KMS-11 (cell line): ENCODE data around the gene PDE4D.
A peak's percentile ranks its signal among the peaks of the same experiment; 100 is the strongest.

Experiments
- H2AFZ ChIP-seq: fragments of 200-600 bp; sonication (generic); 2 replicates; pipeline ENCODE4 v1.6.1; 2016; ENCODE audit warnings: antibody characterized with exemption, mixed run types, low read depth
- H3K27ac ChIP-seq: fragments of 200-600 bp; sonication (generic); 2 replicates; pipeline ENCODE4 v1.6.1; 2016; ENCODE audit warnings: mild to moderate bottlenecking, mixed run types
- H3K27me3 ChIP-seq: fragments of 200-600 bp; sonication (generic); 2 replicates; pipeline ENCODE4 v1.6.1; 2017; ENCODE audit warnings: mild to moderate bottlenecking, low read depth, mixed run types, moderate library complexity; ENCODE audit not compliant: insufficient read depth
- H3K36me3 ChIP-seq: fragments of 200-600 bp; sonication (generic); 2 replicates; pipeline ENCODE4 v1.6.1; 2017; ENCODE audit warnings: mild to moderate bottlenecking, mixed run types; ENCODE audit not compliant: insufficient read depth
- H3K4me1 ChIP-seq: fragments of 200-600 bp; sonication (generic); 2 replicates; pipeline ENCODE4 v1.6.1; 2016; ENCODE audit warnings: mild to moderate bottlenecking, low read depth, mixed run types; ENCODE audit not compliant: poor library complexity, severe bottlenecking
- H3K4me2 ChIP-seq: fragments of 200-600 bp; sonication (generic); 2 replicates; pipeline ENCODE4 v1.7.0; 2016; ENCODE audit warnings: mild to moderate bottlenecking, mixed run types
- H3K4me3 ChIP-seq: fragments of 200-600 bp; sonication (generic); IDR thresholded peaks from 2 replicates; pipeline ENCODE4 v1.6.1; 2017; ENCODE audit warnings: low read depth, low read length, mixed read lengths; ENCODE audit not compliant: insufficient read depth
- H3K79me2 ChIP-seq: fragments of 200-600 bp; sonication (generic); 2 replicates; pipeline ENCODE4 v1.6.1; 2016; ENCODE audit warnings: low read depth, mixed run types; ENCODE audit not compliant: insufficient read depth
- H3K9ac ChIP-seq: fragments of 200-600 bp; sonication (generic); 2 replicates; pipeline ENCODE4 v1.6.1; 2016; ENCODE audit warnings: mild to moderate bottlenecking, mixed run types
- H4K20me1 ChIP-seq: fragments of 200-600 bp; sonication (generic); 2 replicates; pipeline ENCODE4 v1.6.1; 2016; ENCODE audit warnings: mild to moderate bottlenecking, mixed run types; ENCODE audit not compliant: insufficient read depth
- CTCF ChIP-seq: fragments of 200-600 bp; sonication (generic); conservative IDR thresholded peaks from 2 replicates; pipeline ENCODE4 v1.6.1; 2017; ENCODE audit warnings: low read depth, mild to moderate bottlenecking, antibody characterized with exemption, low read length, moderate library complexity, mixed read lengths

Gene PDE4D

GRCh38 chr5:59390989-59391388 lies 502.5 kb downstream of the PDE4D start:
- Histone ChIP-seq H2AFZ (no peak overlapping the region), H3K79me2 (no peaks in the 10 kb centered on the region), H3K36me3 (no peaks in the 10 kb centered on the region), H3K4me1 (no peaks in the 10 kb centered on the region), H3K4me2 (no peak overlapping the region), H3K4me3 (no peak overlapping the region), H3K9ac (no peak overlapping the region), H3K27ac (no peak overlapping the region), H4K20me1 (no peaks in the 10 kb centered on the region), H3K27me3 (no peaks in the 10 kb centered on the region)
- TF ChIP-seq CTCF, result no peak

GRCh38 chr5:59390074-59390659 lies 503.4 kb downstream of the PDE4D start:
- Histone ChIP-seq H3K4me1 (no peaks in the 10 kb centered on the region), H3K9ac (no peak overlapping the region), H3K79me2 (no peaks in the 10 kb centered on the region), H3K4me2 (no peak overlapping the region), H3K27ac (no peak overlapping the region), H3K27me3 (no peaks in the 10 kb centered on the region), H3K4me3 (no peak overlapping the region), H2AFZ (no peak overlapping the region), H3K36me3 (no peaks in the 10 kb centered on the region), H4K20me1 (no peaks in the 10 kb centered on the region)
- peak; percentile 94 for TF ChIP-seq CTCF

- Histone ChIP-seq H3K27ac (no peak overlapping the region), H3K79me2 (no peaks in the 10 kb centered on the region), H2AFZ (no peak overlapping the region), H3K36me3 (no peaks in the 10 kb centered on the region), H3K4me2 (no peak overlapping the region), H4K20me1 (no peaks in the 10 kb centered on the region), H3K27me3 (no peaks in the 10 kb centered on the region), H3K9ac (no peak overlapping the region), H3K4me1 (no peaks in the 10 kb centered on the region), H3K4me3 (no peak overlapping the region)
- no peak for TF ChIP-seq CTCF
Measured at GRCh38 chr5:59387127-59387526, 506.4 kb downstream of the PDE4D start.

- H2AFZ ChIP-seq, result no peak overlapping the region
- no peak overlapping the region for H3K27ac ChIP-seq
- no peaks in the 10 kb centered on the region for H3K79me2 ChIP-seq
Measured at GRCh38 chr5:59385700-59386099, 507.8 kb downstream of the PDE4D start.

More at GRCh38 chr5:59385700-59386099, 507.8 kb downstream of the PDE4D start:
- Histone ChIP-seq H3K36me3 (no peaks in the 10 kb centered on the region), H3K4me2 (no peak overlapping the region), H4K20me1 (no peaks in the 10 kb centered on the region), H3K9ac (no peak overlapping the region), H3K4me1 (peaks cover 4% of the 10 kb centered on the region), H3K4me3 (no peak overlapping the region), H3K27me3 (no peaks in the 10 kb centered on the region)
- TF ChIP-seq CTCF, result no peak
